ENCODE measurements around the gene PRMT7. TPM values are rescaled to one million over a fixed set of nuclear protein-coding genes. Genes with fewer than 3 reads are reported as not detected.
A peak's percentile ranks its signal among the peaks of the same experiment; 100 is the strongest.
"Not testable (repeated sequence)": the region's sequence is repeated elsewhere in the genome, so short reads cannot be mapped to it uniquely, and the experiment has no call there.

The PRMT7 gene
- total RNA-seq, 1 experiment from 2014 or later: 40.2 TPM

DNA sequence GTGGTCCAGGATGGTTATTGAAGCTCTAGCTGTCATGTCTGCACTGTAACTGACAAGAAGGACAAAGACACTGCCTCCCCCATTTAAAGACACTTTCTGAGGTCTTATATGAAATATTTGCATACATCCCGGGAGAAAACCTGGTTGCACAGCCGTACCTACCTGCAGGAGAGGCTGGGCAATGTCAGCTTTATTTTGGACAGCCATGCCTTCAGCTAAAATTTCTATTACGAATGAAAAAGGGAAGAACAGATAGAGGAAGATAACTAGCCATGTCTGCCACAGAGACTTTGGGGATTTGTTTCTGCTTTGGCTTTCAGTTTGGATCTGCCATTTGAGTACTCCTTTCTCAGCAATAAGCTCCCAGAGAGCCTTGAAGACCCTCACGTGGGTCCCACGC lies 27.5 kb upstream of the PRMT7 start:
- DNase-seq (ENCODE audit: low spot score): no peak

GRCh38 chr16:68283801-68284598 lies 26.8 kb upstream of the PRMT7 start:
- no peak for DNase-seq (ENCODE audit: low spot score)

DNA sequence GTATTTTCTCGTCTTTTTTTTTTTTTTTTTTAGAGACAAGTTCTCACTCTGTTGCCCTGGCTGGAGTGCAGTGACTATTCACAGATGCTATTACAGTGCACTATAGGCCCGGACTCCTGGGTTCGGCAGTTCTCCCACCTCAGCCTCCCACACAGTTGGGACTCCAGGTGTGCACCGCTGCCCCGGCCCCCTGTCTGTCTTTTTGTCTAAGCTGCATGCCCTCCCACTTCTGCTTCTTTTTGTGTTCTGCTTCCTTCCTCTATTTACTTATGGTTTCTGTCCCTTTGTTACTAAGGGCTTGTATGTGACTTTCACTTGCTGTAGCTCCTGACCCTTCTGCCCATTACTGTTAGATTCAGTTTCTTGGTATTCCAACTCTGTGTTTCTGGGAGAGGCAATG lies 26.0 kb upstream of the PRMT7 start:
- DNase-seq (ENCODE audit: low spot score): no peak

- DNase-seq (ENCODE audit: low spot score): no peak
Observed at GRCh38 chr16:68285683-68286082, 25.1 kb upstream of the PRMT7 start.

- no peak for DNase-seq (ENCODE audit: low spot score)
Observed at GRCh38 chr16:68286153-68287074, 24.4 kb upstream of the PRMT7 start.

DNA sequence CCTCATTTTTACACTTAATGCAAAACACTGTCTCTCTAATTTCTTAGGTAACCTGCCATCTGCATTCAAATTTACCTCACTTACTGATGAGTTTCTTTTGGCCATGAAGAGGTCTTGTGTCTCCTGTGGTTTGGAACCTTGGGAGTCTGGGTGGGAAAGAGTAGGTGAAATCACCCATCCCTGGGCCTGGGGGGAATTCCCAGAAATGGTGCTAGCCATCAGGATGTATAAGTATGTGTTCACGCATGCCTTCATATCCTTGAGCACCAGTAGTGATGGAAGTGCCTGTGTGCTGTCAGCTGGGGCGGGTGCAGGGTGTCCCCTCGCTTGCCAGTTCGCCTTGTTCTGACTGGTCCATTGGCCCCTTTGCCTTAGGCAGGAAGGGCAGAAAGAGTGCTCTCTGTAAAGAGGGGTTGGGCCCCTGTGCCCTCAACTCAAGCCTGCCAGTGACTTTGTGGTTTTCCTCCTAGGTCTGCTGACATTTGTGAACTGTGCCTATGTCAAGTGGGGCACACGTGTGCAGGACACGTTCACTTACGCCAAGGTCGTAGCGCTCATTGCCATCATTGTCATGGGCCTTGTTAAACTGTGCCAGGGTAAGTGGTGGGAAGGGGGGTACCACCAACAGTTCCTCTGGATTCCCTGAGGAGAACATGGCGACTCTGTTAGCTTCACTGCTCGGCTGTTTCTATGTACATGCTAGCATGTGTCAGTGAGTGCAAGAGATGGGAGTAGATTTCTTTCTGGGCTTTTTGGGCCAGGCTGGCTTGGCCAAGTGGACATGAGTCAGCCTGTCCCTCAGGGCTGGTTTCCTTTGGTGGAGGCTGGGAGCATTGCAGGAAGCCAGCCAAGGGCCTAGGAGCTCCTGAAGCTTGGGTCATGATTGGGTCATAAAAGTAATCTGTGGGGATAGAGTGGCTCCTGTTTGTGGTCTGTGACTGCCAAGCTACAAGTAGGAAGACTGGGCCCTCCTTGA lies 23.3 kb upstream of the PRMT7 start:
- DNase-seq (ENCODE audit: low spot score): peak; percentile 75

GRCh38 chr16:68288252-68288650 lies 22.6 kb upstream of the PRMT7 start:
- no peak for DNase-seq (ENCODE audit: low spot score)

GRCh38 chr16:68288796-68289195 lies 22.0 kb upstream of the PRMT7 start:
- not testable (repeated sequence) for DNase-seq (ENCODE audit: low spot score)

GRCh38 chr16:68289202-68289601 lies 21.6 kb upstream of the PRMT7 start:
- no peak for DNase-seq (ENCODE audit: low spot score)

- DNase-seq (ENCODE audit: low spot score): peak; percentile 58
Observed at GRCh38 chr16:68289621-68290329, 21.0 kb upstream of the PRMT7 start.

DNA sequence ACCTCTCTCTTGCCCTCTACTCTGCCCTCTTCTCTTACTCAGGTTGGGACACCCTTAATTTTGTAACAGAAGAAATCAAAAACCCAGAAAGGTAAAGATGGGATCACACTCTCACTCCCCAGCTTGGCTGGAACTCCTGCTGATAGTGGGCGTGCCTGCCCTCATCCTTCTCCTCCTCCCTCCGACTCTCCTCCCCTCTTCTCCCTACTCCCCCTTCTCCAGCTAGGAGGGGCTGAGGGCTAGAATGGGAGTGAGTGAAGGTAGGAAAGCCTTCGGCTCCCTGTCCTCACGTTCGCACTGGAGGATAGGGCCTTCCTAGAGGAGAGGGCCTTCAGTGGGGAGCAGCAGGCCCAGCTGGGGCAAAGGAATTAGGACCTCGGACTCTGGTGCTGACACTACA lies 20.4 kb upstream of the PRMT7 start:
- DNase-seq (ENCODE audit: low spot score): no peak

GRCh38 chr16:68291227-68291626 lies 19.6 kb upstream of the PRMT7 start:
- DNase-seq (ENCODE audit: low spot score): no peak

GRCh38 chr16:68292425-68292824 lies 18.4 kb upstream of the PRMT7 start:
- DNase-seq (ENCODE audit: low spot score): no peak

- DNase-seq (ENCODE audit: low spot score): no peak
Observed at GRCh38 chr16:68296291-68296690, 14.5 kb upstream of the PRMT7 start.

DNA sequence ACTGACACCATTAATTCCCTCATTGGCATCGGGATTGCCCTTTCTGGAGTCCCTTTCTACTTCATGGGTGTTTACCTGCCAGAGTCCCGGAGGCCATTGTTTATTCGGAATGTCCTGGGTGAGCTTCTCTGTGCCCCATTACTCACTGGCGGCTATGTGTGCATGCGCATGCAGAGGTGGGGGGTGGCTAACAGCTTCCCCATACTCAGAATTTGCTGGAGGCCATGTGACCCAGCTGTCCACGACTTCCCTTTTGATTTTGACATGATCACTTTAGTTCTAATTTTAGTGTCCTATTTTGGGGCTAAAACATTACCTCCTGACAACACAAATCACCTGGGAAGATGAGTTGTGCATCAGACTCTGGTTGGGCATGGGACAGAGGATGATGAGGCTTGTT lies 14.1 kb upstream of the PRMT7 start:
- no peak for DNase-seq (ENCODE audit: low spot score)

GRCh38 chr16:68297908-68298307 lies 12.9 kb upstream of the PRMT7 start:
- DNase-seq (ENCODE audit: low spot score): no peak

GRCh38 chr16:68298312-68298711 lies 12.5 kb upstream of the PRMT7 start:
- DNase-seq (ENCODE audit: low spot score): no peak

- DNase-seq (ENCODE audit: low spot score): no peak
Observed at GRCh38 chr16:68298907-68299561, 11.8 kb upstream of the PRMT7 start.

GRCh38 chr16:68299571-68300453 lies 11.0 kb upstream of the PRMT7 start:
- DNase-seq (ENCODE audit: low spot score): no peak

Data from A172 (cell line).